ENCODE results near the gene JARID2.

JARID2 gene

GRCh38 chr6:15547400-15547799, 301.5 kb downstream of the JARID2 start:
- H3K18ac ChIP-seq (ENCODE audit: low read length) = no peak overlapping the region
- H3K4me2 ChIP-seq (ENCODE audit: insufficient read depth, low read length, poor library complexity, severe bottlenecking) = no peak overlapping the region
- H3K9ac ChIP-seq (ENCODE audit: low read depth, low read length, poor library complexity) = no peak overlapping the region
- peaks cover 2% of the 10 kb centered on the region for H3K79me1 ChIP-seq (ENCODE audit: low read depth, low read length)
- H2BK120ac ChIP-seq (ENCODE audit: low read depth, low read length) = no peak overlapping the region
- H4K8ac ChIP-seq (ENCODE audit: low read depth, low read length) = no peak overlapping the region
- peaks cover 2 to 6% of the 10 kb centered on the region in 2 donors for H3K9me3 ChIP-seq (replicated peaks in 1 of 2; ENCODE audit: control insufficient read depth in 2 of 2, insufficient read depth in 1 of 2, low read depth in 1 of 2, low read length in 2 of 2)
- H2BK15ac ChIP-seq (ENCODE audit: low read length) = no peak overlapping the region
- no peak overlapping the region for H2AK5ac ChIP-seq (ENCODE audit: low read depth, low read length)
- no peak overlapping the region for H3K4me3 ChIP-seq (ENCODE audit: low read length in 2 of 2)
- no peaks in the 10 kb centered on the region for H3K36me3 ChIP-seq (replicated peaks in 1 of 2; ENCODE audit: control insufficient read depth in 2 of 2, insufficient read depth in 2 of 2, low read length in 2 of 2)
- no peak overlapping the region for H3K4ac ChIP-seq (ENCODE audit: low read length)
- H3K23ac ChIP-seq (ENCODE audit: low read depth, low read length, poor library complexity) = no peak overlapping the region
- DNase-seq (ENCODE audit: low spot score) = no peak
- H3K4me1 ChIP-seq (ENCODE audit: control insufficient read depth in 2 of 2, insufficient read depth in 1 of 2, low read depth in 1 of 2, low read length in 2 of 2) = peaks cover 9 to 11% of the 10 kb centered on the region in 2 donors
- no peak overlapping the region for H2AFZ ChIP-seq (ENCODE audit: low read length)
- WGBS, 2 donors (ENCODE audit: extremely low coverage in 2 of 2, insufficient read length in 2 of 2, insufficient replicate concordance in 1 of 2) = no CpG with 5 or more reads among the region's 5 CpGs
- H4K91ac ChIP-seq (ENCODE audit: low read depth, low read length, poor library complexity) = no peak overlapping the region
- no peak overlapping the region for H2BK12ac ChIP-seq (ENCODE audit: low read length)
- no peaks in the 10 kb centered on the region for H3K27me3 ChIP-seq (ENCODE audit: control insufficient read depth in 3 of 3, insufficient read depth in 3 of 3, low read depth in 1 of 3, low read length in 3 of 3)
- no peak overlapping the region for H3K14ac ChIP-seq (ENCODE audit: low read length)
- H3K27ac ChIP-seq (replicated peaks; ENCODE audit: low read length) = no peak overlapping the region
- H2BK5ac ChIP-seq (ENCODE audit: low read length) = no peak overlapping the region

DNA sequence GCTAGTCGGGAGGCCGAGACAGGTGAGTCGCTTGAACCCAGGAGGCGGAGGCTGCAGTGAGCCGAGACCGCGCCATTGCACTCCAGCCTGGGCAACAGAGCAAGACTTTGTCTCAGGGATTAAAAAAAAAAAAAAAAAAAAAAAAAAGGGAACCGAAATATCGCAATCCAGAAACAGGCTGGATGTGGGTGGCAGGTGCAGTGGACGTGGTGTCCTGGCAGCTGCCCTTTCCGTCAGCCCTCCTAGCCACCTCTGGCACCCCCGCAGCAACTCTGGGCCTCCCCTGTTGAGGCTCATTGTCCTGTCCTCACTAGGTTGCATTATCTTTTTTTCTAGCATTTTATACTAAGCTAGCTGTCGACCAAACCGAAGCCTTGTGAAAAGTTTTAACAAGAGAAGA, 303.5 kb downstream of the JARID2 start:
- WGBS, 2 donors (ENCODE audit: extremely low coverage in 2 of 2, insufficient read length in 2 of 2, insufficient replicate concordance in 1 of 2) = no CpG with 5 or more reads among the region's 14 CpGs
- H3K23ac ChIP-seq (ENCODE audit: low read depth, low read length, poor library complexity) = no peak overlapping the region
- no peak overlapping the region for H3K14ac ChIP-seq (ENCODE audit: low read length)
- no peak overlapping the region for H2BK12ac ChIP-seq (ENCODE audit: low read length)
- no peak overlapping the region for H3K27ac ChIP-seq (replicated peaks; ENCODE audit: low read length)
- no peak overlapping the region for H4K8ac ChIP-seq (ENCODE audit: low read depth, low read length)
- H3K4me3 ChIP-seq (ENCODE audit: low read length in 2 of 2) = no peak overlapping the region
- no peak overlapping the region for H4K91ac ChIP-seq (ENCODE audit: low read depth, low read length, poor library complexity)
- H3K9ac ChIP-seq (ENCODE audit: low read depth, low read length, poor library complexity) = no peak overlapping the region
- no peak for DNase-seq (ENCODE audit: low spot score)
- H3K36me3 ChIP-seq (replicated peaks in 1 of 2; ENCODE audit: control insufficient read depth in 2 of 2, insufficient read depth in 2 of 2, low read length in 2 of 2) = no peaks in the 10 kb centered on the region
- H3K27me3 ChIP-seq (ENCODE audit: control insufficient read depth in 3 of 3, insufficient read depth in 3 of 3, low read depth in 1 of 3, low read length in 3 of 3) = no peaks in the 10 kb centered on the region
- H3K18ac ChIP-seq (ENCODE audit: low read length) = no peak overlapping the region
- H2BK5ac ChIP-seq (ENCODE audit: low read length) = no peak overlapping the region
- no peak overlapping the region for H3K4ac ChIP-seq (ENCODE audit: low read length)
- H3K4me1 ChIP-seq (ENCODE audit: control insufficient read depth in 2 of 2, insufficient read depth in 1 of 2, low read depth in 1 of 2, low read length in 2 of 2) = peaks cover 9 to 11% of the 10 kb centered on the region in 2 donors
- H2BK120ac ChIP-seq (ENCODE audit: low read depth, low read length) = no peak overlapping the region
- H2BK15ac ChIP-seq (ENCODE audit: low read length) = no peak overlapping the region
- H3K9me3 ChIP-seq (replicated peaks in 1 of 2; ENCODE audit: control insufficient read depth in 2 of 2, insufficient read depth in 1 of 2, low read depth in 1 of 2, low read length in 2 of 2) = peaks cover under 1 to 2% of the 10 kb centered on the region in 2 donors
- H3K79me1 ChIP-seq (ENCODE audit: low read depth, low read length) = peaks cover 2% of the 10 kb centered on the region
- no peak overlapping the region for H3K4me2 ChIP-seq (ENCODE audit: insufficient read depth, low read length, poor library complexity, severe bottlenecking)
- H2AK5ac ChIP-seq (ENCODE audit: low read depth, low read length) = no peak overlapping the region
- no peak overlapping the region for H2AFZ ChIP-seq (ENCODE audit: low read length)

GRCh38 chr6:15550546-15551123, 304.8 kb downstream of the JARID2 start:
- Histone ChIP-seq H2AFZ (ENCODE audit: low read length) (no peak overlapping the region), H4K8ac (ENCODE audit: low read depth, low read length) (no peak overlapping the region), H2BK15ac (ENCODE audit: low read length) (no peak overlapping the region), H2AK5ac (ENCODE audit: low read depth, low read length) (no peak overlapping the region), H3K36me3 (replicated peaks in 1 of 2; ENCODE audit: control insufficient read depth in 2 of 2, insufficient read depth in 2 of 2, low read length in 2 of 2) (no peaks in the 10 kb centered on the region), H3K9ac (ENCODE audit: low read depth, low read length, poor library complexity) (no peak overlapping the region), H3K23ac (ENCODE audit: low read depth, low read length, poor library complexity) (no peak overlapping the region), H3K14ac (ENCODE audit: low read length) (no peak overlapping the region), H3K4me3 (ENCODE audit: low read length in 2 of 2) (no peak overlapping the region), H3K4ac (ENCODE audit: low read length) (no peak overlapping the region), H3K18ac (ENCODE audit: low read length) (no peak overlapping the region), H3K27me3 (ENCODE audit: control insufficient read depth in 3 of 3, insufficient read depth in 3 of 3, low read depth in 1 of 3, low read length in 3 of 3) (no peaks in the 10 kb centered on the region), H3K27ac (replicated peaks; ENCODE audit: low read length) (no peak overlapping the region), H4K91ac (ENCODE audit: low read depth, low read length, poor library complexity) (no peak overlapping the region), H2BK12ac (ENCODE audit: low read length) (no peak overlapping the region), H2BK120ac (ENCODE audit: low read depth, low read length) (no peak overlapping the region), H2BK5ac (ENCODE audit: low read length) (no peak overlapping the region), H3K79me1 (ENCODE audit: low read depth, low read length) (peaks cover 2% of the 10 kb centered on the region), H3K4me1 (ENCODE audit: control insufficient read depth in 2 of 2, insufficient read depth in 1 of 2, low read depth in 1 of 2, low read length in 2 of 2) (peaks cover 10 to 11% of the 10 kb centered on the region in 2 donors), H3K4me2 (ENCODE audit: insufficient read depth, low read length, poor library complexity, severe bottlenecking) (no peak overlapping the region), H3K9me3 (replicated peaks in 1 of 2; ENCODE audit: control insufficient read depth in 2 of 2, insufficient read depth in 1 of 2, low read depth in 1 of 2, low read length in 2 of 2) (no peaks in the 10 kb centered on the region)
- no peak for DNase-seq (ENCODE audit: low spot score)
- whole genome bisulfite sequencing, 2 donors (ENCODE audit: extremely low coverage in 2 of 2, insufficient read length in 2 of 2, insufficient replicate concordance in 1 of 2) = no CpG with 5 or more reads among the region's 2 CpGs

- no peaks in the 10 kb centered on the region for H3K27me3 ChIP-seq (ENCODE audit: control insufficient read depth in 3 of 3, insufficient read depth in 3 of 3, low read depth in 1 of 3, low read length in 3 of 3)
- H2AFZ ChIP-seq (ENCODE audit: low read length) = no peak overlapping the region
- H3K9me3 ChIP-seq (replicated peaks in 1 of 2; ENCODE audit: control insufficient read depth in 2 of 2, insufficient read depth in 1 of 2, low read depth in 1 of 2, low read length in 2 of 2) = no peaks in the 10 kb centered on the region
- no peak overlapping the region for H4K91ac ChIP-seq (ENCODE audit: low read depth, low read length, poor library complexity)
- no CpG with 5 or more reads among the region's 7 CpGs for WGBS, 2 donors (ENCODE audit: extremely low coverage in 2 of 2, insufficient read length in 2 of 2, insufficient replicate concordance in 1 of 2)
- no peak overlapping the region for H3K9ac ChIP-seq (ENCODE audit: low read depth, low read length, poor library complexity)
- H3K18ac ChIP-seq (ENCODE audit: low read length) = no peak overlapping the region
- no peak overlapping the region for H3K4ac ChIP-seq (ENCODE audit: low read length)
- H3K14ac ChIP-seq (ENCODE audit: low read length) = no peak overlapping the region
- no peak overlapping the region for H2BK15ac ChIP-seq (ENCODE audit: low read length)
- no peak overlapping the region for H2BK5ac ChIP-seq (ENCODE audit: low read length)
- H2AK5ac ChIP-seq (ENCODE audit: low read depth, low read length) = no peak overlapping the region
- no peak overlapping the region for H3K4me2 ChIP-seq (ENCODE audit: insufficient read depth, low read length, poor library complexity, severe bottlenecking)
- H3K36me3 ChIP-seq (replicated peaks in 1 of 2; ENCODE audit: control insufficient read depth in 2 of 2, insufficient read depth in 2 of 2, low read length in 2 of 2) = no peaks in the 10 kb centered on the region
- DNase-seq (ENCODE audit: low spot score) = no peak
- H3K4me3 ChIP-seq (ENCODE audit: low read length in 2 of 2) = no peak overlapping the region
- peaks cover 10 to 11% of the 10 kb centered on the region in 2 donors for H3K4me1 ChIP-seq (ENCODE audit: control insufficient read depth in 2 of 2, insufficient read depth in 1 of 2, low read depth in 1 of 2, low read length in 2 of 2)
- H4K8ac ChIP-seq (ENCODE audit: low read depth, low read length) = no peak overlapping the region
- no peak overlapping the region for H3K27ac ChIP-seq (replicated peaks; ENCODE audit: low read length)
- no peak overlapping the region for H2BK120ac ChIP-seq (ENCODE audit: low read depth, low read length)
- H2BK12ac ChIP-seq (ENCODE audit: low read length) = no peak overlapping the region
- H3K23ac ChIP-seq (ENCODE audit: low read depth, low read length, poor library complexity) = no peak overlapping the region
- H3K79me1 ChIP-seq (ENCODE audit: low read depth, low read length) = no peaks in the 10 kb centered on the region
Observed at GRCh38 chr6:15551262-15551661, 305.4 kb downstream of the JARID2 start.

Measured in neuronal stem cell (in vitro differentiated cells).